Measurements from ENCODE around the gene CCDC200. TPM values are rescaled to one million over a fixed set of nuclear protein-coding genes. Genes with fewer than 3 reads are reported as not detected.

Gene CCDC200
- total RNA-seq, 3 donors from 2014 or later: not detected

- no peaks in the 10 kb centered on the region for H3K27me3 ChIP-seq
- peaks cover 4% of the 10 kb centered on the region for H3K36me3 ChIP-seq
- H3K27ac ChIP-seq: peak overlapping the region in 1 of 2 donors; percentile 45
- H3K4me1 ChIP-seq: peaks cover 7 to 24% of the 10 kb centered on the region in 2 donors
- no peak for DNase-seq (ENCODE audit: low spot score in 2 of 2)
- intact Hi-C loops (cut with DNase I; ENCODE audit: low total_unique reads): no loop called here
- TF ChIP-seq POLR2AphosphoS5 (IDR thresholded peaks at IDR 0.05) (no peak), POLR2A (IDR thresholded peaks at IDR 0.05) (no peak)
- TF ChIP-seq, protein P1, sequence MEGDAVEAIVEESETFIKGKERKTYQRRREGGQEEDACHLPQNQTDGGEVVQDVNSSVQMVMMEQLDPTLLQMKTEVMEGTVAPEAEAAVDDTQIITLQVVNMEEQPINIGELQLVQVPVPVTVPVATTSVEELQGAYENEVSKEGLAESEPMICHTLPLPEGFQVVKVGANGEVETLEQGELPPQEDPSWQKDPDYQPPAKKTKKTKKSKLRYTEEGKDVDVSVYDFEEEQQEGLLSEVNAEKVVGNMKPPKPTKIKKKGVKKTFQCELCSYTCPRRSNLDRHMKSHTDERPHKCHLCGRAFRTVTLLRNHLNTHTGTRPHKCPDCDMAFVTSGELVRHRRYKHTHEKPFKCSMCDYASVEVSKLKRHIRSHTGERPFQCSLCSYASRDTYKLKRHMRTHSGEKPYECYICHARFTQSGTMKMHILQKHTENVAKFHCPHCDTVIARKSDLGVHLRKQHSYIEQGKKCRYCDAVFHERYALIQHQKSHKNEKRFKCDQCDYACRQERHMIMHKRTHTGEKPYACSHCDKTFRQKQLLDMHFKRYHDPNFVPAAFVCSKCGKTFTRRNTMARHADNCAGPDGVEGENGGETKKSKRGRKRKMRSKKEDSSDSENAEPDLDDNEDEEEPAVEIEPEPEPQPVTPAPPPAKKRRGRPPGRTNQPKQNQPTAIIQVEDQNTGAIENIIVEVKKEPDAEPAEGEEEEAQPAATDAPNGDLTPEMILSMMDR (IDR thresholded peaks at IDR 0.05): no peak
- H3K4me3 ChIP-seq: no peak overlapping the region
- H3K9me3 ChIP-seq: no peaks in the 10 kb centered on the region
Measured at GRCh38 chr17:43175213-43176118, 53.0 kb downstream of the CCDC200 start.

GRCh38 chr17:43171586-43172487 lies 56.6 kb downstream of the CCDC200 start:
- DNase-seq (ENCODE audit: low spot score in 2 of 2): peak in 1 of 2 donors; percentile 52
- peak overlapping the region; percentile 95 to 99 for H3K27ac ChIP-seq
- H3K4me1 ChIP-seq: peaks cover 7 to 24% of the 10 kb centered on the region in 2 donors
- peak overlapping the region; percentile 63 to 73 (median 65) for H3K4me3 ChIP-seq
- TF ChIP-seq, protein P1 (IDR thresholded peaks at IDR 0.05): no peak
- TF ChIP-seq POLR2A (IDR thresholded peaks at IDR 0.05) (no peak), POLR2AphosphoS5 (IDR thresholded peaks at IDR 0.05) (peak in 1 of 3 donors; percentile 26)
- no peaks in the 10 kb centered on the region for H3K9me3 ChIP-seq
- H3K27me3 ChIP-seq: no peaks in the 10 kb centered on the region
- no peaks in the 10 kb centered on the region for H3K36me3 ChIP-seq
- intact Hi-C loops (cut with DNase I; ENCODE audit: low total_unique reads): no loop called here

Other genes with a start within 250 kb of the CCDC200 start
- under 1 TPM in 2 of 3 donors, not detected in 1; 0.44 to 0.66 TPM for gene PTGES3L, start 248.5 kb downstream of the CCDC200 start, total RNA-seq
- 10 to 100 TPM in 2 of 3 donors, 1 to 10 TPM in 1; 8.6 to 25.8 (median 22.3) TPM for gene RUNDC1, start 248.1 kb downstream of the CCDC200 start, total RNA-seq
- gene RPL27, start 230.2 kb downstream of the CCDC200 start, total RNA-seq: 1,000 to 10,000 TPM; 1,150 to 3,519 (median 1,958) TPM
- gene IFI35, start 221.8 kb downstream of the CCDC200 start, total RNA-seq: 10 to 100 TPM; 16.2 to 42.3 (median 31.0) TPM
- gene VAT1, start 206.2 kb downstream of the CCDC200 start, total RNA-seq: 100 to 1,000 TPM; 125 to 402 (median 173) TPM
- gene RND2, start 203.4 kb downstream of the CCDC200 start, total RNA-seq: 1 to 10 TPM in 2 of 3 donors, under 1 TPM in 1; 0.16 to 2.0 (median 1.3) TPM
- gene BRCA1, start 103.3 kb downstream of the CCDC200 start, total RNA-seq: 1 to 10 TPM; 5.2 to 8.9 (median 7.4) TPM
- gene NBR1, start 57.4 kb downstream of the CCDC200 start, total RNA-seq: 100 to 1,000 TPM in 1 of 3 donors, 10 to 100 TPM in 2; 90.1 to 131 (median 92.1) TPM
- 1 to 10 TPM; 5.9 to 9.1 (median 7.9) TPM for gene TMEM106A, start 16.7 kb downstream of the CCDC200 start, total RNA-seq
- not detected for gene RNU2-1, start 5.4 kb upstream of the CCDC200 start, total RNA-seq
- 10 to 100 TPM in 1 of 3 donors, 1 to 10 TPM in 2; 6.1 to 15.4 (median 7.2) TPM for gene ARL4D, start 170.4 kb upstream of the CCDC200 start, total RNA-seq